OCI-LY7 (cell line): ENCODE measurements around the gene STUM. TPM values are rescaled to one million over a fixed set of nuclear protein-coding genes. Genes with fewer than 3 reads are reported as not detected.

Experiments used
- BruUV-seq: library from RNA; stranded (reverse); fragments of 400-500 nt; replicated peaks from 2 replicates; lab custom pipeline; 2021; lab: Mats Ljungman, UMichigan
- CTCF ChIA-PET: fragments of 300-600 bp; sonication (Branson Sonifier 250); formaldehyde crosslinking; loops from one replicate; lab custom pipeline; 2022; ENCODE audit warnings: antibody characterized with exemption; ENCODE audit not compliant: unreplicated experiment; lab: Charles Lee
- POLR2A ChIA-PET: fragments of 300-600 bp; sonication (Branson Sonifier 250); formaldehyde crosslinking; loops from one replicate; lab custom pipeline; 2022; ENCODE audit warnings: antibody characterized with exemption; lab: Charles Lee
- DNase-seq: peaks from one replicate; pipeline ENCODE4 v3.0.0-alpha.2; 2015; ENCODE audit warnings: low spot score
- H2AFZ ChIP-seq: fragments of 200-600 bp; sonication (generic), shearing (Covaris generic); 2 replicates; pipeline ENCODE4 v1.6.1; 2014; ENCODE audit warnings: mild to moderate bottlenecking, antibody characterized with exemption, low read length, moderate library complexity
- H3K27ac ChIP-seq: fragments of 200-600 bp; sonication (generic); 2 replicates; pipeline ENCODE4 v1.5.1; 2014; ENCODE audit warnings: mixed run types, low read depth, mild to moderate bottlenecking, moderate library complexity, low read length, inconsistent platforms; ENCODE audit not compliant: poor library complexity, severe bottlenecking
- H3K36me3 ChIP-seq: fragments of 200-600 bp; sonication (generic); 2 replicates; pipeline ENCODE4 v1.6.1; 2014; ENCODE audit warnings: mild to moderate bottlenecking, antibody characterized with exemption, low read length, moderate library complexity, mixed read lengths; ENCODE audit not compliant: insufficient read depth
- H3K4me1 ChIP-seq: fragments of 200-600 bp; sonication (generic); 2 replicates; pipeline ENCODE4 v1.5.1; 2014; ENCODE audit warnings: mild to moderate bottlenecking, low read length; ENCODE audit not compliant: insufficient read depth, poor library complexity, severe bottlenecking
- H3K4me2 ChIP-seq: fragments of 200-600 bp; sonication (generic); 2 replicates; pipeline ENCODE4 v1.6.1; 2014; ENCODE audit warnings: mild to moderate bottlenecking, low read length
- H3K4me3 ChIP-seq: fragments of 200-600 bp; sonication (generic); 2 replicates; pipeline ENCODE4 v1.5.1; 2014; ENCODE audit warnings: mild to moderate bottlenecking, low read depth, low read length; ENCODE audit not compliant: poor library complexity, severe bottlenecking
- H3K79me2 ChIP-seq: fragments of 200-600 bp; sonication (generic); 2 replicates; pipeline ENCODE4 v1.6.1; 2016; ENCODE audit warnings: low read depth, mild to moderate bottlenecking, low read length, moderate library complexity, mixed read lengths; ENCODE audit not compliant: insufficient read depth
- H3K9me2 ChIP-seq: fragments of 200-600 bp; sonication (generic); 2 replicates; pipeline ENCODE4 v1.6.1; 2016; ENCODE audit warnings: mild to moderate bottlenecking, low read length, mixed read lengths; ENCODE audit not compliant: insufficient read depth
- H3K9me3 ChIP-seq: fragments of 200-600 bp; sonication (generic); 2 replicates; pipeline ENCODE4 v1.6.1; 2014; ENCODE audit warnings: mild to moderate bottlenecking, mixed run types, low read length, mixed read lengths
- H4K20me1 ChIP-seq: fragments of 200-600 bp; sonication (generic); 2 replicates; pipeline ENCODE4 v1.6.1; 2014; ENCODE audit warnings: mild to moderate bottlenecking, antibody characterized with exemption, low read length, moderate library complexity, mixed read lengths; ENCODE audit not compliant: insufficient read depth
- EZH2phosphoT487 ChIP-seq: fragments of 200-600 bp; sonication (generic); IDR thresholded peaks from 2 replicates; pipeline ENCODE4 v1.6.1; 2018; ENCODE audit warnings: low read depth, borderline replicate concordance, mild to moderate bottlenecking, mixed run types, antibody characterized with exemption, low read length, moderate library complexity, mixed read lengths
- intact Hi-C: fragments of 100-400 bp; cut with micrococcal nuclease; formaldehyde crosslinking; loops from one replicate; pipeline ENCODE4 v1.10.0; 2022; ENCODE audit not compliant: unreplicated experiment
- total RNA-seq, 2 experiments: library from RNA; depleted of rRNA in 1 of 2; stranded (reverse); fragments of >200 nt in 1 of 2; shearing (Covaris generic) in 1 of 2; gene quantifications; 2 replicates each; pipeline ENCODE4 v1.2.3, GENCODE V29; 2014 to 2022
- TF ChIP-seq, protein P1 (sequence below): fragments of 200-600 bp; sonication (generic); conservative IDR thresholded peaks from 2 replicates; pipeline ENCODE4 v1.5.1; 2014; ENCODE audit warnings: mild to moderate bottlenecking, antibody characterized with exemption, low read length, moderate library complexity, mixed read lengths

The STUM gene
- total RNA-seq, 2 experiments from 2014 or later = not detected

DNA sequence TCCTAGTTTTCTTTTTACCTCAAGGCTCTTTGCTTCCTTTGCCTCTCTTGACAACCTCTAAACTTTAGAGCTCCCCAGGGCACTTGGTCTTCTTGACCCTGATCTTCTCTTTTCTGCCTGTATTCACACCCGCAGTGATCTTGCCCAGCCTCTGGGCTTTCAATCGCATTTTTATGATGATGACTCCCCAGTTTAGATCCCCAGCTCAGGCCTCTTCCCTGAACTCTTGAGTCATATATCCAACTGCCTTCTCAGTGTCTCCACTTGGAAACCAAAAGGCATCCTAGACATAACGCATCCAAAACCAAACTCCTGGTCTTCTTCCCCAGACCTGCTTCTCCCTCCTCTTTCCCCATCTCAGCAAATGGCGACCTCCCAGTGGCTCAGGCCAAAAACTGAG is 6.5 kb downstream of the STUM start:
- no peak overlapping the region for H2AFZ ChIP-seq
- ChIA-PET POLR2A (no interaction called here), CTCF (no interaction called here)
- H3K4me3 ChIP-seq = no peak overlapping the region
- H3K27ac ChIP-seq = no peak overlapping the region
- no peaks in the 10 kb centered on the region for H3K9me2 ChIP-seq
- DNase-seq = no peak
- no TSS peak for BruUV-seq
- TF ChIP-seq, protein P1, sequence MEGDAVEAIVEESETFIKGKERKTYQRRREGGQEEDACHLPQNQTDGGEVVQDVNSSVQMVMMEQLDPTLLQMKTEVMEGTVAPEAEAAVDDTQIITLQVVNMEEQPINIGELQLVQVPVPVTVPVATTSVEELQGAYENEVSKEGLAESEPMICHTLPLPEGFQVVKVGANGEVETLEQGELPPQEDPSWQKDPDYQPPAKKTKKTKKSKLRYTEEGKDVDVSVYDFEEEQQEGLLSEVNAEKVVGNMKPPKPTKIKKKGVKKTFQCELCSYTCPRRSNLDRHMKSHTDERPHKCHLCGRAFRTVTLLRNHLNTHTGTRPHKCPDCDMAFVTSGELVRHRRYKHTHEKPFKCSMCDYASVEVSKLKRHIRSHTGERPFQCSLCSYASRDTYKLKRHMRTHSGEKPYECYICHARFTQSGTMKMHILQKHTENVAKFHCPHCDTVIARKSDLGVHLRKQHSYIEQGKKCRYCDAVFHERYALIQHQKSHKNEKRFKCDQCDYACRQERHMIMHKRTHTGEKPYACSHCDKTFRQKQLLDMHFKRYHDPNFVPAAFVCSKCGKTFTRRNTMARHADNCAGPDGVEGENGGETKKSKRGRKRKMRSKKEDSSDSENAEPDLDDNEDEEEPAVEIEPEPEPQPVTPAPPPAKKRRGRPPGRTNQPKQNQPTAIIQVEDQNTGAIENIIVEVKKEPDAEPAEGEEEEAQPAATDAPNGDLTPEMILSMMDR = no peak
- no peak for TF ChIP-seq EZH2phosphoT487
- no peaks in the 10 kb centered on the region for H3K79me2 ChIP-seq
- H3K4me2 ChIP-seq = no peak overlapping the region
- H4K20me1 ChIP-seq = no peaks in the 10 kb centered on the region
- no peaks in the 10 kb centered on the region for H3K9me3 ChIP-seq
- intact Hi-C loops = no loop called here
- H3K36me3 ChIP-seq = no peaks in the 10 kb centered on the region
- peaks cover 4% of the 10 kb centered on the region for H3K4me1 ChIP-seq

DNA sequence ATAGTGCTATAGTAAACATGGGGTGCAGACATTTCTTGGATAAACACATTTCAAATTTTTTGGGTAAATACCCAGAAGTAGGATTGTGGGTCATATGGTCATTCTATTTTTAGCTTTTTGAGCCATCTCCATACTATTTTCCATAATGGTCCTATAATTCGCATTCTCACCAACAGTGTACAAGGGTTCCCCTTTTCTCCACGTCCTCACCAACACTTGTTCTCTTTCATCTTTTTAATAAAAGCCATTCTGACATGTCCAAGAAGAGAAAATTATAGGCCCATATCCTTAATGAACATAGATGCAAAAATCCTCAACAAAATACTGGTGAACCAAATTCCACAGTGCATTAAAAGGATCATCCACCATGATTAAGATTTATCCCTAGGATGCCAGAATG is 8.9 kb downstream of the STUM start:
- Histone ChIP-seq H2AFZ (no peak overlapping the region), H3K79me2 (no peaks in the 10 kb centered on the region), H3K4me2 (no peak overlapping the region), H4K20me1 (no peaks in the 10 kb centered on the region), H3K36me3 (no peaks in the 10 kb centered on the region), H3K27ac (no peak overlapping the region), H3K9me2 (no peaks in the 10 kb centered on the region), H3K4me3 (no peak overlapping the region), H3K9me3 (no peaks in the 10 kb centered on the region), H3K4me1 (no peaks in the 10 kb centered on the region)
- no peak for TF ChIP-seq EZH2phosphoT487
- TF ChIP-seq, protein P1 = no peak
- DNase-seq = no peak
- intact Hi-C loops = no loop called here
- ChIA-PET POLR2A (no interaction called here), CTCF (no interaction called here)
- BruUV-seq = no TSS peak

DNA sequence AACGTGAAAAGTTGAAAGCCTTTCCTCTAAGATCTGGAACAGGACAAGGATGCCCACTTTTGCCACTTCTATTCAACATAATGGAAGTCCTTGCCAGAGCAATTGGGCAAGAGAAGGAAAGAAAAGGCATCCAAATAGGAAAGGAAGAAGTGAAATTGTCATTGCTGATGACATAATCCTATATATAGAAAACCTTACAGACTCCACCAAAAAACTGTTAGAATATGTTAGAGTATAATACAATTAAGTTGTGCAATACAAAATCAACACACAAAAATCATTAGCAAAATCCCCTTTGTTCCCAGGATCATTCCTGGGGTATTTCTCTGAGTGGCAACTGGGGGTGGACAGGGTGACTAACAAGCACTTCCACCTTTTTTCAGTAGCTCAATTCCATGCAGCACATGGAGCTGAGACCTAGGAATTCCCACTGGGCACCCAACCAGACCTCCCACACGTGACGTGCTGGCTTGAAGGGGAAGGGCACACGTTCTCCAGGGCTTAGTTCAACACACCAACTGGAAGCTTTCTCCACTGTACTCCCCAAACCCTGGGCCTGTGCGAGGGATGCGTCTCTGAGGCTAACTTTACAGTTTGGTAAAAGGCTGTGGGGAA is 9.6 kb downstream of the STUM start:
- Histone ChIP-seq H3K4me1 (no peaks in the 10 kb centered on the region), H2AFZ (no peak overlapping the region), H3K9me2 (no peaks in the 10 kb centered on the region), H3K79me2 (no peaks in the 10 kb centered on the region), H3K27ac (no peak overlapping the region), H3K4me2 (no peak overlapping the region), H4K20me1 (no peaks in the 10 kb centered on the region), H3K9me3 (no peaks in the 10 kb centered on the region), H3K4me3 (no peak overlapping the region), H3K36me3 (no peaks in the 10 kb centered on the region)
- intact Hi-C loops = no loop called here
- ChIA-PET CTCF (no interaction called here), POLR2A (no interaction called here)
- no peak for DNase-seq
- no TSS peak for BruUV-seq
- TF ChIP-seq EZH2phosphoT487 = no peak
- TF ChIP-seq, protein P1 = no peak
